Measurements from ENCODE around the gene PRPF6. TPM values are rescaled to one million over a fixed set of nuclear protein-coding genes. Genes with fewer than 3 reads are reported as not detected.
A peak's percentile ranks its signal among the peaks of the same experiment; 100 is the strongest.

Gene PRPF6
- total and polyA plus RNA-seq, 2 of the 13 experiments (the other 11 are each of a cell fraction or from before 2014, with no cell fraction given) = 63.7 to 101 TPM

- 0 out of 2 replicates have a peak, but pooled peaks have one; percentile 53 for TF ChIP-seq ZNF335 (CRISPR knock-in tag; IDR thresholded peaks at IDR 0.05)
- TF ChIP-seq NFE2 (CRISPR knock-in tag; IDR thresholded peaks at IDR 0.05) = no peak
- 0 out of 2 replicates have a peak, but pooled peaks have one; percentile 36 for TF ChIP-seq ELF1 (CRISPR knock-in tag; IDR thresholded peaks at IDR 0.05)
- peak; percentile 86 for TF ChIP-seq ZNF777 (CRISPR knock-in tag; IDR thresholded peaks at IDR 0.05)
- 0 out of 2 replicates have a peak, but pooled peaks have one; percentile 44 for TF ChIP-seq HMGXB3 (CRISPR knock-in tag; IDR thresholded peaks at IDR 0.05; ENCODE audit: borderline replicate concordance)
- TF ChIP-seq FOXJ3 (CRISPR knock-in tag; IDR thresholded peaks at IDR 0.05; ENCODE audit: borderline replicate concordance) = 0 out of 2 replicates have a peak, but pooled peaks have one; percentile 30
- TF ChIP-seq SSRP1 (CRISPR knock-in tag; IDR thresholded peaks at IDR 0.05) = no peak
- no peak for TF ChIP-seq SNAPC5 (CRISPR knock-in tag; IDR thresholded peaks at IDR 0.05; ENCODE audit: borderline replicate concordance)
- TF ChIP-seq GFI1 (CRISPR knock-in tag; IDR thresholded peaks at IDR 0.05; ENCODE audit: borderline replicate concordance) = no peak
- no peak for TF ChIP-seq REL (CRISPR knock-in tag; conservative IDR thresholded peaks at IDR 0.05)
- TF ChIP-seq HNF1A (IDR thresholded peaks at IDR 0.05; ENCODE audit: low read depth) = no peak
- TF ChIP-seq HNF1A (CRISPR knock-in tag; IDR thresholded peaks at IDR 0.05; ENCODE audit: borderline replicate concordance) = no peak
- peak; percentile 68; the same call in 1 of the 2 replicates for TF ChIP-seq PITX1 (CRISPR knock-in tag; IDR thresholded peaks at IDR 0.05)
- TF ChIP-seq SAP130 (CRISPR knock-in tag; IDR thresholded peaks at IDR 0.05; ENCODE audit: low read depth) = peak; percentile 76
- no peak for TF ChIP-seq ZNF766 (CRISPR knock-in tag; IDR thresholded peaks at IDR 0.05; ENCODE audit: borderline replicate concordance)
- 0 out of 2 replicates have a peak, but pooled peaks have one; percentile 28 for TF ChIP-seq ZFP37 (CRISPR knock-in tag; IDR thresholded peaks at IDR 0.05; ENCODE audit: borderline replicate concordance)
- TF ChIP-seq ZFP90 (CRISPR knock-in tag; IDR thresholded peaks at IDR 0.05; ENCODE audit: borderline replicate concordance) = 0 out of 2 replicates have a peak, but pooled peaks have one; percentile 40
- TF ChIP-seq SALL1 (CRISPR knock-in tag; IDR thresholded peaks at IDR 0.05) = 0 out of 2 replicates have a peak, but pooled peaks have one; percentile 37
- no peak for TF ChIP-seq HNRNPH1 (optimal IDR thresholded peaks at IDR 0.05; ENCODE audit: low read depth, low read length)
- TF ChIP-seq ZBTB2 (CRISPR knock-in tag; IDR thresholded peaks at IDR 0.05; ENCODE audit: low read depth) = no peak
- TF ChIP-seq ISX (CRISPR knock-in tag; conservative IDR thresholded peaks at IDR 0.05) = no peak
Measured at GRCh38 chr20:64082126-64082731, 101.3 kb downstream of the PRPF6 start (continued).

Measured in HepG2 (cell line).